ENCODE data around the gene TOMM40. TPM values are rescaled to one million over a fixed set of nuclear protein-coding genes. Genes with fewer than 3 reads are reported as not detected.
A peak's percentile ranks its signal among the peaks of the same experiment; 100 is the strongest.

The TOMM40 gene
- total RNA-seq, 2 experiments from 2014 or later: 80.9 to 89.7 TPM

DNA sequence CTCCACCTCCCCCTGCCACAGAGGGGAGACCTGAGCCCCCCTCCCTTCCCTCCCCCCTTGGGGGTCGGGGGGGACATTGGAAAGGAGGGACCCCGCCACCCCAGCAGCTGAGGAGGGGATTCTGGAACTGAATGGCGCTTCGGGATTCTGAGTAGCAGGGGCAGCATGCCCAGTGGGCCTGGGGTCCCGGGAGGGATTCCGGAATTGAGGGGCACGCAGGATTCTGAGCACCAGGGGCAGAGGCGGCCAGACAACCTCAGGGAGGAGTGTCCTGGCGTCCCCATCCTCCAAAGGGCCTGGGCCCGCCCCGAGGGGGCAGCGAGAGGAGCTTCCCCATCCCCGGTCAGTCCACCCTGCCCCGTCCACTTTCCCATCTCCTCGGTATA is 12.2 kb downstream of the TOMM40 start:
- H3K9me2 ChIP-seq (ENCODE audit: insufficient read depth, low read length): no peaks in the 10 kb centered on the region
- BruUV-seq (replicated peaks): TSS peak; percentile 89
- H3K4me3 ChIP-seq (ENCODE audit: low read depth, low read length, poor library complexity, severe bottlenecking): no peak overlapping the region
- H3K36me3 ChIP-seq (ENCODE audit: insufficient read depth, low read length): peaks cover 61% of the 10 kb centered on the region
- no peaks in the 10 kb centered on the region for H3K79me2 ChIP-seq (ENCODE audit: insufficient read depth, low read depth, low read length)
- H3K4me2 ChIP-seq (ENCODE audit: low read length): no peak overlapping the region
- peaks cover 15% of the 10 kb centered on the region for H3K4me1 ChIP-seq (ENCODE audit: insufficient read depth, low read length, poor library complexity, severe bottlenecking)
- H3K9me3 ChIP-seq (ENCODE audit: low read length): no peaks in the 10 kb centered on the region
- no peak for TF ChIP-seq EZH2phosphoT487 (IDR thresholded peaks at IDR 0.05; ENCODE audit: borderline replicate concordance, low read depth, low read length)
- TF ChIP-seq, protein P1, sequence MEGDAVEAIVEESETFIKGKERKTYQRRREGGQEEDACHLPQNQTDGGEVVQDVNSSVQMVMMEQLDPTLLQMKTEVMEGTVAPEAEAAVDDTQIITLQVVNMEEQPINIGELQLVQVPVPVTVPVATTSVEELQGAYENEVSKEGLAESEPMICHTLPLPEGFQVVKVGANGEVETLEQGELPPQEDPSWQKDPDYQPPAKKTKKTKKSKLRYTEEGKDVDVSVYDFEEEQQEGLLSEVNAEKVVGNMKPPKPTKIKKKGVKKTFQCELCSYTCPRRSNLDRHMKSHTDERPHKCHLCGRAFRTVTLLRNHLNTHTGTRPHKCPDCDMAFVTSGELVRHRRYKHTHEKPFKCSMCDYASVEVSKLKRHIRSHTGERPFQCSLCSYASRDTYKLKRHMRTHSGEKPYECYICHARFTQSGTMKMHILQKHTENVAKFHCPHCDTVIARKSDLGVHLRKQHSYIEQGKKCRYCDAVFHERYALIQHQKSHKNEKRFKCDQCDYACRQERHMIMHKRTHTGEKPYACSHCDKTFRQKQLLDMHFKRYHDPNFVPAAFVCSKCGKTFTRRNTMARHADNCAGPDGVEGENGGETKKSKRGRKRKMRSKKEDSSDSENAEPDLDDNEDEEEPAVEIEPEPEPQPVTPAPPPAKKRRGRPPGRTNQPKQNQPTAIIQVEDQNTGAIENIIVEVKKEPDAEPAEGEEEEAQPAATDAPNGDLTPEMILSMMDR (conservative IDR thresholded peaks at IDR 0.05; ENCODE audit: low read length): no peak
- intact Hi-C loops (cut with micrococcal nuclease; ENCODE audit: unreplicated experiment): loop anchor here (2.0 to 5.0 kb wide), 2 partner anchors 48 to 284 kb away; no protein-coding TSS in a partner anchor
- H2AFZ ChIP-seq (ENCODE audit: low read length): no peak overlapping the region
- DNase-seq (ENCODE audit: low spot score): no peak
- ChIA-PET POLR2A (no interaction called here), CTCF (ENCODE audit: unreplicated experiment) (no interaction called here)
- H3K27ac ChIP-seq (ENCODE audit: low read depth, low read length, poor library complexity, severe bottlenecking): no peak overlapping the region
- H4K20me1 ChIP-seq (ENCODE audit: insufficient read depth, low read length): no peaks in the 10 kb centered on the region

- Histone ChIP-seq H3K4me1 (ENCODE audit: insufficient read depth, low read length, poor library complexity, severe bottlenecking) (peaks cover 15% of the 10 kb centered on the region), H2AFZ (ENCODE audit: low read length) (no peak overlapping the region), H4K20me1 (ENCODE audit: insufficient read depth, low read length) (no peaks in the 10 kb centered on the region), H3K4me3 (ENCODE audit: low read depth, low read length, poor library complexity, severe bottlenecking) (no peak overlapping the region), H3K9me2 (ENCODE audit: insufficient read depth, low read length) (no peaks in the 10 kb centered on the region), H3K27ac (ENCODE audit: low read depth, low read length, poor library complexity, severe bottlenecking) (peak overlapping the region; percentile 18), H3K79me2 (ENCODE audit: insufficient read depth, low read depth, low read length) (no peaks in the 10 kb centered on the region), H3K4me2 (ENCODE audit: low read length) (no peak overlapping the region), H3K36me3 (ENCODE audit: insufficient read depth, low read length) (peaks cover 57% of the 10 kb centered on the region), H3K9me3 (ENCODE audit: low read length) (no peaks in the 10 kb centered on the region)
- DNase-seq (ENCODE audit: low spot score): peak; percentile 64
- POLR2A ChIA-PET: no interaction called here
- TF ChIP-seq, protein P1 (conservative IDR thresholded peaks at IDR 0.05; ENCODE audit: low read length): peak; percentile 97
- no peak for TF ChIP-seq EZH2phosphoT487 (IDR thresholded peaks at IDR 0.05; ENCODE audit: borderline replicate concordance, low read depth, low read length)
- CTCF ChIA-PET (ENCODE audit: unreplicated experiment): interaction anchor here (0.6 kb wide), 1 partner anchor 470 kb away, joined by 4 read pairs; no protein-coding TSS in a partner anchor
- intact Hi-C loops (cut with micrococcal nuclease; ENCODE audit: unreplicated experiment): loop anchor here (2.0 to 5.0 kb wide), 2 partner anchors 47 to 283 kb away; no protein-coding TSS in a partner anchor
- BruUV-seq (replicated peaks): no TSS peak
Observed at GRCh38 chr19:44903602-44904425, 12.8 kb downstream of the TOMM40 start.

All from OCI-LY7 (cell line).